Measurements from ENCODE around the gene CDC42BPB.
"Not testable (repeated sequence)": the region's sequence is repeated elsewhere in the genome, so short reads cannot be mapped to it uniquely, and the experiment has no call there.

CDC42BPB gene

DNA sequence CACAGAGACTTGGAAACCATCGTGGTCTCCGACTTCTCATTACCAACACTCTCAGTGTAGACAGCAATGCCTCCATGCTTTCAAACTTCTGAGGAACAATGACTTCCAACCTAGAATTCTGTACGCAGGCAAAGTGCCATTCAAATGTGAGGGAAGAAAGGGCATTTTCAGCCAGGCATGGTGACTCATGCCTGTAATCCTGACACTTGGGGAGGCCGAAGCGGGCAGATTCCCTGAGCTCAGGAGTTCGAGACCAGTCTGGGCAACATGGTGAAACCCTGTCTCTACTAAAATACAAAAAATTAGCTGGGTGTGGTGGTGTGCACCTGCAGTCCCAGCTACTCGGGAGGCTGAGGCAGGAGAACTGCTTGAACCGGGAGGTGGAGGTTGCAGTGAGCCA is 9.9 kb downstream of the CDC42BPB start:
- not testable (repeated sequence) for DNase-seq (ENCODE audit: low read depth, low spot score)

DNA sequence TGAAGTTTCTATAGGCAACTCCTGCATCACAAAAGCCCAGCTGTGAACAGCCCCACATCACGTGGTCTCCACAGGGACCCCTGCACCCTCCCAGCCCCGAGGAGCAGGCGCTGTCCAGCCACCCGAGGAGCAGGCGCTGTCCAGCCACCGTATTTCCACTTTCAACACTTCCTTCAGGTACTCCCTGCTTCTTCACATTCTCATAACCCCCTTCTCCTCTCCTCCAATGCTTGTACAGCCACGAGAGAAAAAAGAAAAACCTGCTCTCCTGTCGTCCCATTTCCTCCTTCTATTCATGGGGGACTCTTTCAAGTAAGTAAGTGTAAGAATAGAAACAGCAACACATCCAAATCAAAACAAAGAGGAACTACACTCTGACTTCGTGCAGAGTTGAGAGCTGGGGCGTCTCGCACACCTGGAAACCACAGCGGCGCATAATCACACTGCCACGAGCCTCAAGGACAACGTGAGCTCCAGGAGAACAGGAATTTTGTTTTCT is 11.9 kb downstream of the CDC42BPB start:
- no peak for DNase-seq (ENCODE audit: low read depth, low spot score)

DNA sequence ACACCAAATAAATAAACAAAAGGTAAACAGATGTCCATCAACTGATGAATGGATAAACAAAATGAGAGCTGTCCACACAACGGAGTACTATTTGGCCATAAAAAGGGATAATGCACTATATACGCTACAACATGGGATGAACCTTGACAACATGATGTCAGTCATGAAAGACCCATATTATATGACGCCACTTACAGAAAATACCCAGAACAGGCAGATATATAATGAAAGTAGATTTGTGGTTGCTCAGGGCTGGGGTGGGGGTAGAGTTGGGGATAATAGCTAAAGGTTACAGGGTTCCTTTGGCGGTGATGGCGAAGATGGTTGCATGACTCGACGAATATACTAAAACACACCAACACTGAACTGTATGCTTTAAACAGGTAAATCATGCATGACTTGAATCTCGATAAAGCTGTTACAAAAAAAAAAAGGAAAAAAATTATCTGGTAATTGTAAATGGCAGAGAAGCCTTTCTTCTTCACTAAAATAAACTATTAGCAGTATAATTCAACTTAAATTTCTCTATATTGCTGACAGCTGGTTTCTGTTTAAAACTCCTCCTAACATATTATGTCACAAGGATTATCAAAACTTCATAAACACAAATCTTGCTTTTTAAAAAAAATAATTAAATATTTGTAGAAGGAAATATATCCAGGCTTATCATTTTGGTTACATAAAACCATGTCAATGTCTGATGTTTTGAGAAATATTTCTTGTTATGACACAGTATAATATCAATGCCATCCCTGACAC is 13.9 kb downstream of the CDC42BPB start:
- no peak for DNase-seq (ENCODE audit: low read depth, low spot score)

DNA sequence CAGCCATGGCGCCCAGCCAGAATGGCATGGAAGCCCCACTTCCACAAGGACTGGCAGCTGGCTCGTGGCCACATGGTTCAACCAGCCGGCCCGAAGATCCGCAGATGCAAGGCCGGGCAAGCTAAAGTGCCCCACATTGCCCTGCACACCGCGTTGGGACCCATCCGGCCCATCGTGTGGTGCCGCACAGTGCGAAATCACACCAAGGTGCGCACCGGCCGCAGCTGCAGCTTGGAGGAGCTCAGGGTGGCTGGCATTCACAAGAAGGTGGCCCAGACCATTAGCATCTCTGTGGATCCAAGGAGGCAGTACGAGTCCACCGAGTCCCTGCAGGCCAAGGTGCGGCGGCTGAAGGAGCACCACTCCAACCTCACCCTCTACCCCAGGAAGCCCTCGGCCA is 15.9 kb downstream of the CDC42BPB start:
- no peak for DNase-seq (ENCODE audit: low read depth, low spot score)

DNA sequence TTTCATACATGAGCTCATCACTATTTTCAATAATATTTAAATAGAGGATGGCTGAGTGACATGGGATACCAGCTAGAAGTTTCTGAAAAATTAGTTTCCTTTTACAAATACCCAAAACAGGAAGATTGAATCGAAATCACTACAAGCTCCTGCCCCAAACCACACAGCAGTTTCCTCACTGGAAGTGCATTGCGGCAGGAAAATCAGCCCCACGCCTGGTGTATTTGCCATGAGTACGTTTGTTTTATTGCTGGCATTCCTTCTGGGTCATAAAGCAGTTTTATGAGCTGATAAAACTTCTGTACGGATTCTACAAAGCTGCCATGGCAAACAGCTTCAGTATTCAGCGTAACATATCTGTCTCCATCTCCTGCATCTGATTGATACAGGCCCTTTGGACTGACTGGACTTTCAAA is 23.7 kb downstream of the CDC42BPB start:
- DNase-seq (ENCODE audit: low read depth, low spot score), result no peak

DNA sequence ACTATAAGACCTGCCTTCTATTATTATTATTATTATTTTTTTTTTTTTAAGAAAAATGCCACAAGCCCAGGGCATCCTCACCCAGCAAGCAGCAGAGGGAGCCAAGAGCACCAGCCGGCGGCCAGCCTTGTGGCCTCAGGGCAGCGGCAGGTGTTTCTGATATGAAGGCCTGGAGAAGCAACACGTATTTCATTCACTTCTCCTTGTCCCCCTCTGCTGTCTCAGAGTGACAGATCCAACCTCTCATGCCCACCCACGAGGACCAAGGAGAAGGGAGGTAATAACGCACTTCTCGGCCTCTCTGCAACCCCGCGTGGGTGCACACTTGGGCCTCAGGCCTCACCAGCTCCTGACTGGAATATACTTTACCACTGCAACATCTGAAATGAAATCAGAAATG is 25.4 kb downstream of the CDC42BPB start:
- peak; percentile 27 for DNase-seq (ENCODE audit: low read depth, low spot score)

DNA sequence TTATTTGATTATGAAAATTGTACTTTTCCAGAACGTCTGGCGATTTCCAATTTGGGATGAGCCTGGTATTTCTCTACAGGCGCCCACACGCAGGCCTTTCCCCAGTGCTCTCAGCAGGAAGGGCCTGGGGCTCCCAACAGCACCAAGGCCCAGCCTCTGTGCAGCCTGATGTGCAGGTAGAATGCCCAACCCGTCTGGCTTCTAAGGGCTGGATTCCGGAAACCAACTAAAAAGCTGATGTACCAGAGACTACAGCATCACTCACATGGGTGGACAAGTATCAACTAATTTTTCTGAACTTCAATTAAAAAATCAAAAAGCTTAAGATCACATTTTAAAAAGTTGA is 25.8 kb downstream of the CDC42BPB start:
- DNase-seq (ENCODE audit: low read depth, low spot score), result no peak

DNA sequence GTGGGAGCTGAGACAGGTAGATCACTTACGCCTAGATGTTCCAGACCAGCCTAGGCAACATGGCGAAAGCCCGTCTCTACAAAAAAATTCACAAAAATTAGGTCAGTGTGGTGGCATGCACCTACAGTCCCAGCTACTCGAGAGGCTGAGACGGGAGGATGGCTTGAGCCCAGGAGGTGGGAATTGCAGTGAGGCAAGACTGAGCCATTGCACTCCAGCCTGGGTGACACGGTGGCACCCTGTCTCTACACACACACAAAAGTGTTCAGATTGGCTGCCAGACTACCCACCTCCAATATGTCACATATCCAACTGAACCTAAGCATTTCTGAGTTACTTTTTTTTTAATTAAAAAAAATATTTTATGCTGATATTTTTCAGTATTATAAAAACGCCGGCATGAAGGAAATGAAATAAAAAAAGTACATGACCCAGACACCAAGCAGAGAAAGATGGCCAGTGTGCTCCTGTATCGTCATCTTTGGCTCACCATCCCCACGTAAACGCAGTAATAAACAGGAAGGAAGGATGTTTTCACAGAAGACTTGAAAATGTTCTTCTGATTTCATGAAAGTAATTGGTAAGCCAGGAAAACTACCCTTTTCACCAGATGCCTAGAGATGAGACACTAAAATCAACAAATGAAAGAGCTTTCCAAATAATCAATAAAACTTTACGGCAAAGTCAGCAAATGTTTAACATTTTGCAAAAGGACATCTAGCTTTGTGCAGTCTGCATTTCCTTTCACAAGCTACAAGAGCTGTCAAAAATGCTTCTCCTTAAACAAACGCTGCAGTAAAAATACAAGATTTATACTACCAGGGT is 26.4 kb downstream of the CDC42BPB start:
- DNase-seq (ENCODE audit: low read depth, low spot score), result no peak

DNA sequence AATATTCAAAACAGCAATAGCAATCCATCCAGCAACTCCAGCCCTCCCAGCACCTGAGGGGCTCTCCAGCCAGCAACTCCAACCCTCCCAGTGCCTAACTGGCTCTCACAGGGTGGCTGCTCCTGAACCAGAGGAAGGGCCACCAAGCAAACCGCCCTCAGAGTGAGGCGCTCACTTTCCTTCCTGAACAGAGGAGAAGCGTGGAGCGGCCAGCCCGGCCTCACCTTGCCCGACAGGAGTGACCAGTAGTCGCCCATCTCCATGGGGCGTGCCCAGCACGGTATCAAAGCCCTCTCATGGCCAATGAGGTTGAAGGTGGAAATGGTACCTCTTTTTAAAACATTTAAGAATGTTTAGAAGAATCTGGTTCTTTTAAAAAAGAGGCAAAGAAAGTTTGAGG is 27.4 kb downstream of the CDC42BPB start:
- no peak for DNase-seq (ENCODE audit: low read depth, low spot score)

DNA sequence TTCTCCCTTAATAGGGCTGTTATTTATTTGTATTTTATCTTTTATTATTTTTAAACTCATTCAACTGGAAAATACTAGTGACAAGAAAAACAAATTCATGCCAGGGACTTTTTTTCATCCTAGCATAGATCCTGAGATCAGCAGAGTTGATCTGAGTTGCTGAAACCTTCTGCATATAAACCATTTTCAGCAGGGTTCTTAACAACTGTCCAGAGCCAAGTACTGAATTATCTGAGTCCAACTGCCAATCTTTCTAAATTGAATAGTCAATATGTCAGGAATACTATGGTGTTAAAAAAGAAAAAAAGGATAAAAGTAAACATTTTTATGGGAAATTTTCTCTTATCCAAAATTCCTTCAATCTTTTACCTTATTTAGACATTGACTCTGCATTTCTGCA is 28.6 kb downstream of the CDC42BPB start:
- no peak for DNase-seq (ENCODE audit: low read depth, low spot score)

DNA sequence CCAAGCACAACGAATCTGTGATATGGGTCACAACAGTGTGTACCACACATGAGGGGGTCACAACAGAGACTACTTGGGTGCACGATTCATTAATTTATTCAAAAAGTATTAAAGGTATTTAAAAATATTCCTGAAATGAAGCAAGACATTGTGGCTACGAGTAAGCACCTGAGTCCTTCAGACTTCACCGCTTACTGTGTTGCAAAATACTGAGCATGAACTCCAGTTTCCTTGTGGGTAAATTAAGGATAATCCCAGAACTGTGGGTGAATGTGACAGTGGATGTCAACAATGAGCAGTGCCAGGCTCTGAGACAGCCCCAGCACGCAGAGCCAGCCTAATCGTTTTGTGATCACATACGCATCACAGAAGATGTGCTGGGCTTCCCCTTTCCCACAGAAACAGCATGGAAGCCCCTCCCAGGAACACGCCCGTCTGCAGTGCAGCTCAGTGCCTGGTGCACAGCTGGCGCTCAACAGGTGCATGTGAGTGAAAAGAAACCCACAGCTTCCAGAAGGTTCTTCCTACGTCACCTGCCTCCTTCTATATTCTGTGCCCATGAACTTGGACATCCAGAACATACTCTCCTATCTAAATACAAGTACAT is 29.1 kb downstream of the CDC42BPB start:
- DNase-seq (ENCODE audit: low read depth, low spot score), result no peak

DNA sequence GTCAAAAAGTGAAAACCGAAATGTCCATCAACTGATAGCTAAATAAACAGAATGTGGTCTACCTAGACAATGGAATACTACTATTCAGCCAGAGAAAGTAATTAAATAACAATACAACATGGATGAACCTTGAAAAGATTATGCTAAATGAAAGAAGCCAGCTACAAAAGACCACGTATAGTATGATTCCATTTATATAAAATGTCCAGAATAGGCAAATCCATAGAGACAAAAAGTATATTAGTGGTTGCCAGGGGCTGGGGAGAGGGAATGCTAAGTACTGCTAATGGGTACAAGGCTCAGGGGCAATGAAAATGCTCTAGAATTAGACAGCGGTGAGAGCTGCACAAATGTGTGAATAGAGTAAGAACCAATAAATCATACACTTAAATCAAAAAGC is 29.9 kb downstream of the CDC42BPB start:
- no peak for DNase-seq (ENCODE audit: low read depth, low spot score)

DNA sequence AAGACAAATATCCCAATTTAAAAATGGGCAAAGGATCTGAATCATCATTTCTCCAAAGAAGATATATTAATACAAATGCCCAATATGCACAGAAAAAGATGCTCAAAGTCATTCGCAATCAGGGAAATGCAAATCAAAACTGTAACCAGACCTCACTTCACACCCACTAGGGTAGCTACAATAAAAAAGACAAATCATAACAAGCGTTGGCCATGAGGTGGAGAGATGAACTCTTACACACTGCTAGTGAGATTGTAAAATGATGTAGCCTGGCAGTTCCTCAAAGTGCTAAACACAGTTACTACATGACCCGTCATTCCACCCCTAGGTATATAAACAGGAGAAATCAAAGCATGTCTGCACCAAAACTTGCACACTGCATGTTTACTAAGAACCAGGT is 30.4 kb downstream of the CDC42BPB start:
- no peak for DNase-seq (ENCODE audit: low read depth, low spot score)

DNA sequence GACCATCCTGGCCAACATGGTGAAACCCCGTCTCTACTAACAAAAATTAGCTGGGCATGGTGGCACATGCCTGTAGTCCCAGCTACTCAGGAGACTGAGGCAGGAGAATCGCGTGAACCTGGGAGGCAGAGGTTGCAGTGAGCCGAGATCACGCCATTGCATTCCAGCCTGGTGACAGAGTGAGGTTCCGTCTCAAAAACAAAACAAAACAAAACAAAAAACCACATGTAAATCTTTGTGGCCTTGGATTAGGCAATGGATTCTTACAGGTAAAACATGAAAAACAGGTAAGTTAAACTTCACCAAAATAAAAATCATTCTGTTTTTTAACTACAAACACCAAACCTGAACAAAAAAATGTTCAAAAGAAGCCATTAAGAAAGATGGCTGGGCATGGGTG is 31.2 kb downstream of the CDC42BPB start:
- DNase-seq (ENCODE audit: low read depth, low spot score), result not testable (repeated sequence)

DNA sequence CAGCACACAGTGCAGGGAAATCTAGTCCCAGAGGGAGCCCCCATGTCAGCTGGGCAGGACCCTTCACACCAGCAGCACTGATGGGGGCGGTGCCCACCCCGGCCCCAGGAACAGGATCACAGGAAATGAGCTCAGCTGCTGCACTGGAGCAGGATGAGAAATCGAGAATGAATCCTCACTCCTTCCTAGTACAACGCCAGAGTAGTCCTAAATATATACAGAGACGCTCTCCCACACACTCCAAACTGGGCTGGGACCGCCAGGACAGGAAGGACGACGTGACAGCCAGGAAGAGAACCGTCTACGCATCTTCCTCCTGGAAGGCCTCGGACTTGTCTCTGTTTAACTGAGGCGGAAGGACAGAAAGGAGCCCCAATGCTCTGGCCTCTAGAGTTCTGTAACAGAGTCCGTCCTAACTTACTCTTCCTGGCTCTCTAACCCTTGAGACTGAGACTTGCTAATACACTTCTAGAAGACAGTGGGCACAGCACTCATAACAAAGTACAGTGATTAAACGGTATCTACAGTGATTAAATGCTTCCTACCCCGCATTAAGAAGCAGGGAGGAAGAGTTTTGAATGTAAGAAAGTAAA is 33.4 kb downstream of the CDC42BPB start:
- no peak for DNase-seq (ENCODE audit: low read depth, low spot score)

DNA sequence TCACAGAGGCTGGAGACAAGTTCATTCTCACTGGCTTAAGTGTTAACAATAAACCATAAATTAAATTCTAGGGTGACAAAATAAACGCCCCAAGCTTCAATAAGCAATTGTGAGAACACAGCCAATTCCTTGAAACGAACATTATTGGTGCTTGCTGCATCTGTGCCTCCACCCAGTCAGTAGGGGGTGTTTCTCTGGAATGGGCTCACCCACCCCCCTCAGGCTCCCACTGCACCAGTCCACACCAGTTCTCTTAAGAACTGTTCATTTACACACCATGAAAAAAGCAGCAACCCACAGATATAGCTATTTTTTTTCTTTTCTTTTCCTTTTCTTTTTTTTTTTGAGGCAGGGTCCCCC is 34.7 kb downstream of the CDC42BPB start:
- no peak for DNase-seq (ENCODE audit: low read depth, low spot score)

DNA sequence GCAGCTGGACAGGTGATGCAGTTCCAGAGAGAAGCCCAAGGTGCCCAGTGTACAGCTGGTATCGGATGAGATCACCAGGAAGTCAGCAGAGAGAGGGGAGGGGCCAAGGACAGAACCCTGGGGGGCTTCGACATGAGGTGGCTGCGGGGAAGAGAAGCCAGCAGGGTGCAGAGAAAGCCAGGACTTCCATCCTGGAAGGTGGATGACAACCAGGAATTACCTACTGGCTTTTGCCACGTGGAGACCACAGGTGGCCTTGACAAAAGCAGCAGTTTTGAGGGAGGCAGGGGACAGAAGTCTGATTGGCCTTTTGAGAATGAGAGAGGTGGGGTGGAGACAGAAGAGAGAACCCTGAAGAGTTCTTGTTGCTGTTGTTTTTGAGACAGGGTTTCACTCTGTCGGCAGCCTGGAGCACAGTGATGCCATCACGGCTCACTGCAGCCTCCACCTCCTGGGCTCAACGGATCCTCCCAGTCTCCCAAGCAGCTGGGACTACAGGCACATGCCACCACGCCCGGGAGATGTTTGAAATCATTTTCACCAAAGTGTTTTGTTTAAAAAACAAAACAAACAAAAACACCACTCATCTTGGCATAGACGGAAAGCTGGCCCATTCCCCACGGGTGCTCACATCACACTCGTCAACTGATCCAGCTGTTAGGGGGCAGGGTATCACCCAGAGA is 35.2 kb downstream of the CDC42BPB start:
- peak; percentile 49 for DNase-seq (ENCODE audit: low read depth, low spot score)

DNA sequence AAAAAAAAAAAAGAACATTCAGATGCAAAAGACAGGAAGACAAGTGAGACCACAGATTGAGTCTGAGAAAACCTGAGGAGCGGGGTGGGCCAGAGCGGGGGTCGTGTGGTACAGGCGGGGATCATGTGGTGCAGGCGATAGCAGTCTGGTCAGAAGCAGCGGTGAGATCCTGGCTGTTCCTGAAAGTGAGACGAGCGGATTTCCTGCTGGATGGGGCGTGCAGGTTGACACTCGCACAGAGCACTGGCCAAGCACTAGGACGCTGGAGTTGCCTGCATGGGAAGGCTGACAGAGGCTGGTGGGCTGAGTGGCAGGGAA is 35.7 kb downstream of the CDC42BPB start:
- DNase-seq (ENCODE audit: low read depth, low spot score), result no peak

DNA sequence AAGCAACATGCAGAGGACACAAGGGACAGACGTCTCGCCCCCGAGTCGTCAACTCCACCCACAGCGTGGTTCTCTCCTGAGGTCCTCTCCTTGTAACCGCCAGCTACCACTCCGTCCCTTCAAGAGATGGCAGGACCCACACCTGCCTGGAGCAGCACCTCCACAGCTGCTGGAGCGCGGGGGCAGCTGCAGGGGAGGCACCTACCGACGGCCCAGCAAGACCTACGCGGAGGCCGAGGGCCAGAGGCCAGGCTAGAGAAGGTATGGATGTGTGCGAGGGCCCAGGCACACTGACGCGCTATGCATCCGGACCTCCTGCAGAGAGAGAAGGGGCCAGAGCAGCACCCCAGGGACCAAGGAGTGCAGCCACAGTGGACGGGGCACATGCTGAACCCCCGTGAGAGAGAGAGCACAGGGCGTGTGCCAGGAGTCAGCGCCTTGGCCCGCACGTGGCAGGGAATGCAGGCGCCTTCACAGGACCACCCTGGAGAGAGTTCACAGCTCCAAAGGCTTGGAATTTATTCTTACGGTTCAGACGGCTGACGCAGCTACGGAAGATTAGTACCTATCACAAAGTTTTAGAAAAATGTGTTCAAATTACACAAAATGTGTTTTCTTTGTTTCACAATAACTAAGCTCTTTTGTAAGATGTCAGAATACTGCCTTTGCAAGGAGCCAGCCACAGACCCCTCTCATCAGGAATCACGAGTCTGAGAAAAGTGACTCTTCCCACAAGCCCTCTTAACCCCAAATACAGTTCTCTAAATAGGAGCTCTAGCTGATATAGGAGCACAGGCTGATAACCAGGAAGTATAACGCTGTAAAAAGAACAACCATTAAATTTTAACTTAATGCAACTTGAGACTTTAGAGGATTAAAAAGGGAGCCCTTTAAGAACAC is 36.8 kb downstream of the CDC42BPB start:
- no peak for DNase-seq (ENCODE audit: low read depth, low spot score)

DNA sequence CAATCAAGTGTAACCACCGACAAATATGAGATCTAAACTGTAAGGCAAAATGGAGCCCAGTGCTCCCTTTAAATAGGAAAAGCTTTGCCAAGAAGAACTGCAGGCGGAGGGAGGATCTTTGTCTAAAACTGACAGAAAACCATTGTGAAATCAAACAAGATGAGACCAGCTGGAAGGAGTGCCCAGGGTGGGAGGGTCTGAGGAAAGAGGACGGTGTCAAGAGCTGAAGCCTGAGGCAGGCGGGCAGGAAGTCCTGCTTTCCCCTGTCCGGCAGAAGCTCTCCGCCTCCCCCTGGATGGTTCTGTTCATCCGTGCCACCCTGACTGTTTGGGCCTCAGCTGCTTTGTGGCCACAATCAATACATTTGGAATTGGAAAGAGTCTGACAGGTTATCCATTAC is 37.5 kb downstream of the CDC42BPB start:
- no peak for DNase-seq (ENCODE audit: low read depth, low spot score)

DNA sequence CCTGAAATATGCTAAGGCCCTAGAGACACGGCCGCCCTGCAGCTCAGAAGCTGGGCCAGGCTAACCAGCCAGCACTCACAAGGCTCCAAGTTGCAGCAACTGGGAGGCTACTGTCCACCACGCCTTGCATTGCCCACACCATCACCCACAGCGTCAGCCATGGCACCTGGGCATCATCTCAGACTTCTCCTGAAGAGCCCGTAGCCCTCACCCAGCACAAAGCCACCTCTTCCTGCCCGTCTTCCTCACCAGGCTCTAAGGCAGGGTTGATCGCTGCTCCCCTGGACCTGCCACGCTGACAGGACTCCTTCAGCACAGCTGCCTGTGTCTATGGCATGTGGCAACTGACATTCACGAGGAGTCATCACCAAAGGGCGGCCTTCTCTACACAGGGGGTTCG is 38.1 kb downstream of the CDC42BPB start:
- no peak for DNase-seq (ENCODE audit: low read depth, low spot score)
